ENCODE data around the gene PPY.
"Not testable (repeated sequence)": the region's sequence is repeated elsewhere in the genome, so short reads cannot be mapped to it uniquely, and the experiment has no call there.

The PPY gene

GRCh38 chr17:43939452-43939851 lies 2.8 kb downstream of the PPY start:
- not testable (repeated sequence) for H3K4me3 ChIP-seq (ENCODE audit: low read length); H3K36me3 ChIP-seq (ENCODE audit: control insufficient read depth, insufficient read depth, low read length); H3K4me1 ChIP-seq (ENCODE audit: control insufficient read depth, insufficient read depth, low read length); H3K27ac ChIP-seq (ENCODE audit: low read depth, low read length); H3K9ac ChIP-seq (ENCODE audit: low read length); H3K27me3 ChIP-seq (ENCODE audit: control insufficient read depth, insufficient read depth, low read length)

DNA sequence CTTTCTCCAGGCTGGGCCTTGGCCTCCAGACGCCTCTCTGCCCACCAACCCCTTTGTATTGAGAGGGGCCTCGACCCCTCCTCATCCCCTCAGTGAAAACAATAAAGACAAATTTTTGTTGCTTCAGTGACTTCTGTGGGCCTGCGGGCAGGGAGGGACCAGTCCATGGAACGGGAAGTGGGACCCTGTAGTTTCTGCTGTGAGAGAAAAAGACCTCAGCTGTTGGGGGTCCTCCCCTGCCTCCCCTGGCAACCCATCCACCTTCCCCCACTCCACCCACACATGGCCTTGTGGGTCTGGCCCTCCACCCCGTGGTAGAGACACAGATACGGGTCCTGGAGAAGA lies 3.5 kb downstream of the PPY start:
- no peaks in the 10 kb centered on the region for H3K36me3 ChIP-seq (ENCODE audit: control insufficient read depth, insufficient read depth, low read length)
- H3K4me1 ChIP-seq (ENCODE audit: control insufficient read depth, insufficient read depth, low read length): no peaks in the 10 kb centered on the region
- no peak overlapping the region for H3K4me3 ChIP-seq (ENCODE audit: low read length)
- H3K27me3 ChIP-seq (ENCODE audit: control insufficient read depth, insufficient read depth, low read length): no peaks in the 10 kb centered on the region
- H3K27ac ChIP-seq (ENCODE audit: low read depth, low read length): no peak overlapping the region
- no peak overlapping the region for H3K9ac ChIP-seq (ENCODE audit: low read length)

DNA sequence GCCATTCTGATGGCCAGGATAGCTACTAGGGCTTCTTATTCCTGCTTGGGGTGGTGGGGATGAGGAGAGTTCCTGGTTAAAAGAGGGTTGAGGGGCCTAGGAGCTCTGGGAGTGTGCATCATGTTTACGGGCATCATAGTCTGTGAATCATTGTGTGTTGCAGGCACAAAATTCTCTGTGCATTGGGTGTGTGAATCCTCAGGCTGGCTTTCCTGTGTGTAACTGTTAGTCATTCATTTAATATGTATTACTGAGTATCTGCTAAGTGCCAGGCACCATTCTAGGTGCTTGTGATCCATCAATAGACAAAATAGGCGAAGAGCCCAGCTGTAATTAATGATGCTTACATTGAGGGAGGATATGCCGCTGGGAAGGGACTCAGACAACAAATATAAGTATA lies 5.8 kb downstream of the PPY start:
- Histone ChIP-seq H3K4me1 (ENCODE audit: control insufficient read depth, insufficient read depth, low read length) (no peaks in the 10 kb centered on the region), H3K4me3 (ENCODE audit: low read length) (no peak overlapping the region), H3K27ac (ENCODE audit: low read depth, low read length) (no peak overlapping the region), H3K27me3 (ENCODE audit: control insufficient read depth, insufficient read depth, low read length) (peaks cover 3% of the 10 kb centered on the region), H3K9ac (ENCODE audit: low read length) (no peak overlapping the region), H3K36me3 (ENCODE audit: control insufficient read depth, insufficient read depth, low read length) (no peaks in the 10 kb centered on the region)

GRCh38 chr17:43935926-43936261 lies 6.4 kb downstream of the PPY start:
- no peaks in the 10 kb centered on the region for H3K36me3 ChIP-seq (ENCODE audit: control insufficient read depth, insufficient read depth, low read length)
- no peak overlapping the region for H3K4me3 ChIP-seq (ENCODE audit: low read length)
- H3K27me3 ChIP-seq (ENCODE audit: control insufficient read depth, insufficient read depth, low read length): peaks cover 3% of the 10 kb centered on the region
- H3K27ac ChIP-seq (ENCODE audit: low read depth, low read length): no peak overlapping the region
- no peak overlapping the region for H3K9ac ChIP-seq (ENCODE audit: low read length)
- H3K4me1 ChIP-seq (ENCODE audit: control insufficient read depth, insufficient read depth, low read length): no peaks in the 10 kb centered on the region

DNA sequence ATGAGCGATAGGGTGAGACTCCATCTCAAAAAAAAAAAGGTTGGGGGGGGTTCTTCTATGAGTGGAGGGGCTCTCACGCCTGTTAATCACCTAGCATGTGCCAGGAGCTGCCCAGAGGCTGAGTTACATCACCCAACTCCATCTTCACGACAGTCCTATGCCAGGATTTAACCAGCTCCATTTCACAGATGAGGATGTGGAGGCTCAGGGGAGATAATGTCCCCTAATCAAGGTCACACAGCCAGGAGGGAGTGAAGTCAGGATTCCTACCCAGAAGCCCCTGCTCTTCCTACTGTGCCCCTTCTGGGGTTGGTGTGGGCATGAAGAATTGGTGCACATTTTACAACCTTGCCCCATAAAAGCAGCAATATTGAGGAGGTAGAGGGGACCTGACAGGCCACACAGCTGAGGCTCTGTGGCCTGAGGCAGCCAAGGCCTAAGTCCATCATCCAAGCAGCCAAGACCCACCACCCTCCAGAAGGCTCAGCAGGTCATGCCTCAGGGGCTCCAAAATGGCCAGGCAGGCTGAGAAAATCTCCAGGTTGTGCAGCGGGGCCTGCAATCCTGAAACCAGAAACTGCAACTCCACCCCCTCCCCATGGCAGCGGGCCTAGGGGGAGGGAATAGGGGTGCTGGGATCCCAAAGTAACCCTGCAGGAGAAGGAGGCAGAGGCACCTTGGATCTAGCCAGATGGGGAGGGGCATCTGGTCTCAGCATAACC lies 6.9 kb downstream of the PPY start:
- Histone ChIP-seq H3K4me3 (ENCODE audit: low read length) (no peak overlapping the region), H3K4me1 (ENCODE audit: control insufficient read depth, insufficient read depth, low read length) (no peaks in the 10 kb centered on the region), H3K27ac (ENCODE audit: low read depth, low read length) (no peak overlapping the region), H3K36me3 (ENCODE audit: control insufficient read depth, insufficient read depth, low read length) (no peaks in the 10 kb centered on the region), H3K27me3 (ENCODE audit: control insufficient read depth, insufficient read depth, low read length) (peaks cover 3% of the 10 kb centered on the region), H3K9ac (ENCODE audit: low read length) (no peak overlapping the region)

GRCh38 chr17:43932923-43933322 lies 9.4 kb downstream of the PPY start:
- H3K27me3 ChIP-seq (ENCODE audit: control insufficient read depth, insufficient read depth, low read length): peaks cover 5% of the 10 kb centered on the region
- no peak overlapping the region for H3K4me3 ChIP-seq (ENCODE audit: low read length)
- H3K9ac ChIP-seq (ENCODE audit: low read length): no peak overlapping the region
- no peak overlapping the region for H3K27ac ChIP-seq (ENCODE audit: low read depth, low read length)
- no peaks in the 10 kb centered on the region for H3K36me3 ChIP-seq (ENCODE audit: control insufficient read depth, insufficient read depth, low read length)
- H3K4me1 ChIP-seq (ENCODE audit: control insufficient read depth, insufficient read depth, low read length): no peaks in the 10 kb centered on the region

DNA sequence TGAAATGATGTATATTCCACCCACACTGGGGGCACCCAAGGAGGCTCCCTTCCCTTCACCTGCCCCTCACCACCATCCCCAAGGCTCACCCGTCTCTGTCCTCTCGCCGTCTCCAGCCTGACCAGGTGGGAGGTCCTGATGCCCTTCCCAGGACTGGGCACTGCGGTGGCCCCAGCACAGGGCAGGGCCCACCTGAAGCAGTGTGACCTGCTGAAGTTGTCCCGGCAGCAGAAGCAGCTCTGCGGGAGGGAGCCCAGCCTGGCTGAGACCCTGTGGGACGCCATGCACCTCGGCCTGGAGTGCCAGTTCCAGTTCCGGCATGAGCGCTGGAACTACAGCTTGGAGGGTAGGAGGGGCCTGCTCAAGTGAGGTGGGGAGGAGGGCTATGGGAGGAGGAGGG lies 9.9 kb downstream of the PPY start:
- no peak overlapping the region for H3K4me3 ChIP-seq (ENCODE audit: low read length)
- peaks cover 6% of the 10 kb centered on the region for H3K27me3 ChIP-seq (ENCODE audit: control insufficient read depth, insufficient read depth, low read length)
- H3K4me1 ChIP-seq (ENCODE audit: control insufficient read depth, insufficient read depth, low read length): no peaks in the 10 kb centered on the region
- H3K9ac ChIP-seq (ENCODE audit: low read length): no peak overlapping the region
- no peak overlapping the region for H3K27ac ChIP-seq (ENCODE audit: low read depth, low read length)
- H3K36me3 ChIP-seq (ENCODE audit: control insufficient read depth, insufficient read depth, low read length): no peaks in the 10 kb centered on the region

- Histone ChIP-seq H3K27me3 (ENCODE audit: control insufficient read depth, insufficient read depth, low read length) (peaks cover 6% of the 10 kb centered on the region), H3K9ac (ENCODE audit: low read length) (no peak overlapping the region), H3K4me1 (ENCODE audit: control insufficient read depth, insufficient read depth, low read length) (no peaks in the 10 kb centered on the region), H3K4me3 (ENCODE audit: low read length) (no peak overlapping the region), H3K36me3 (ENCODE audit: control insufficient read depth, insufficient read depth, low read length) (no peaks in the 10 kb centered on the region), H3K27ac (ENCODE audit: low read depth, low read length) (no peak overlapping the region)
Observed at GRCh38 chr17:43931062-43931571, 11.2 kb downstream of the PPY start.

DNA sequence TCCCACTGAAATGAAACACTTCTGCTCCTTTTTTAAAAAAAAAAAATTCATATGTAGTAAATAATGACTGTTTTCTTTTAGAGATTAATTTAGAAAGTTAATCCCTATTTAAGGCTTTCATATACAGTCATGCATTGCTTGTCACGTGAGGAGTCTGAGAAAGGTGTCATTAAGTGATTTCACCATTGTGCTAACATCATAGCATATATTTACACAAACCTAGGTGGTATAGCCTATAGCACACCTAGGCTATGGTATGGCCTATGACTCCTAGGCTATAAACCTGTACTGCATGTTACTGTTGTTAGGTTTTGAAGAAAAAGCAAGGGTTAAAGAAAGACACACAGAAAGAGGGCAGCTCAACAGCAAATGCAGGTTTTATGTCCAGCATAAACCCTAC lies 13.7 kb downstream of the PPY start:
- H3K4me3 ChIP-seq (ENCODE audit: low read length): no peak overlapping the region
- no peak overlapping the region for H3K9ac ChIP-seq (ENCODE audit: low read length)
- H3K4me1 ChIP-seq (ENCODE audit: control insufficient read depth, insufficient read depth, low read length): no peaks in the 10 kb centered on the region
- no peak overlapping the region for H3K27ac ChIP-seq (ENCODE audit: low read depth, low read length)
- no peaks in the 10 kb centered on the region for H3K36me3 ChIP-seq (ENCODE audit: control insufficient read depth, insufficient read depth, low read length)
- peaks cover 6% of the 10 kb centered on the region for H3K27me3 ChIP-seq (ENCODE audit: control insufficient read depth, insufficient read depth, low read length)

- H3K9ac ChIP-seq (ENCODE audit: low read length); H3K4me3 ChIP-seq (ENCODE audit: low read length); H3K27me3 ChIP-seq (ENCODE audit: control insufficient read depth, insufficient read depth, low read length); H3K36me3 ChIP-seq (ENCODE audit: control insufficient read depth, insufficient read depth, low read length); H3K4me1 ChIP-seq (ENCODE audit: control insufficient read depth, insufficient read depth, low read length); H3K27ac ChIP-seq (ENCODE audit: low read depth, low read length): not testable (repeated sequence)
Observed at GRCh38 chr17:43927929-43928328, 14.3 kb downstream of the PPY start.

DNA sequence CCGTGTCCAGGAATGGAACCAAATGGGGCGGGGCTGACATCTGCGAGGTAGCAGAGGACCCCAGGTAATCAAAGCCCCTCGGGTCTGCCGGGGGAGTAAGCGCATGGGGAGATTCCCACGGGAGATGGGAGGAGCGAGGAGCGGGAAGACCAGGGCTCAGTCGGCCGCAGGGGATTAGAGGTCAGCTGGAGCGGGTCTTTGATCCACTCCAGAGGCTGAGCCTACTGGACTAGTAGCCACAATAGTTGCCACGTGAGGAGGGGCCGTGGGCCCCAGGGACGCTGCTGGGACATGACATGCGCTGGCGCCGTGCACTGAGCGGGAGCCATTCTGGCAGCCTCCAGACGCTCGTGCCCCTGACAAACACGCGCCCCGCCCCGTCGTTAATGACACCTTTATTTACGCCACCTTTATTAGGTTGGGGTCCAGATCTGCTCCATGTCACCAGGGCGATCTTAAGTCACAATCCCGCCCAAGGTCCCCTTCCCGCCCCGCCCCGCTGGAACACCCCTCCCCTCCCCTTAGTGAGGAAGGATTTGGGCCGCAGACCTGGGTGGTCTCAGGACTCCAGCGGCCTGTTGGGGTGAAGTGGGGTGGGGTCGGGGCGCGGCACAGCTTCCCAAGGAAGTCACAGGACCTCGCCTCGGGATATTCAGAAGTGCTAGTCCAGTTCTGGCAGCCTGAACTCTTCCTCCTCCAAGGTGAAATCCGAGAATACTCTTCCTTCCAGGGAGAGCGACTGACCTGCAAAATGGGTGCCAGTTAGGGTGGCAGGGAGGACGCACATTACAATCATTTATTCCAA lies 15.0 kb downstream of the PPY start:
- Histone ChIP-seq H3K4me3 (ENCODE audit: low read length) (peak overlapping the region; percentile 44), H3K27ac (ENCODE audit: low read depth, low read length) (no peak overlapping the region), H3K27me3 (ENCODE audit: control insufficient read depth, insufficient read depth, low read length) (peaks cover 5% of the 10 kb centered on the region), H3K36me3 (ENCODE audit: control insufficient read depth, insufficient read depth, low read length) (no peaks in the 10 kb centered on the region), H3K4me1 (ENCODE audit: control insufficient read depth, insufficient read depth, low read length) (no peaks in the 10 kb centered on the region), H3K9ac (ENCODE audit: low read length) (no peak overlapping the region)

DNA sequence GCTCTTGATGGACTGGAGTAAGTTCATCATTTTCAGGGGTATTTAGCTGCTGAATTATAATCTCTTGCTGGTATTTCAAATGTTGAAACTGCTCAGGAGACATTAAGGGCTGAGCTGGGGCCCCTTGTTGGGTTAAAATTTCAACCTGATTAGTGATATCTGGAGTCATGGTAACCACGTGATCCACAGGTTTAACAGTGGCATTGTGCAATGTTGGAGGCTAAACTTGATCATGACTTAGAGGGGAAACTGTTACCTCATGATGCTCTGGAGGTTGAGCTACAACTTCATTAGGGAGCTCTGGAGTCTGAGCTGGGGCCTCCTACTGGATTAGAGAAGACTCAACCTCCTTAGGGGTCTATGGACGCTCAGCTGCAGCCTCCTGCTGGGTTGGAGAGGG lies 17.7 kb downstream of the PPY start:
- Histone ChIP-seq H3K36me3 (ENCODE audit: control insufficient read depth, insufficient read depth, low read length) (no peaks in the 10 kb centered on the region), H3K4me3 (ENCODE audit: low read length) (no peak overlapping the region), H3K27ac (ENCODE audit: low read depth, low read length) (no peak overlapping the region), H3K9ac (ENCODE audit: low read length) (no peak overlapping the region), H3K27me3 (ENCODE audit: control insufficient read depth, insufficient read depth, low read length) (peaks cover 5% of the 10 kb centered on the region), H3K4me1 (ENCODE audit: control insufficient read depth, insufficient read depth, low read length) (no peaks in the 10 kb centered on the region)
